GM12878 (cell line): ENCODE measurements around the gene NFATC1. TPM values are rescaled to one million over a fixed set of nuclear protein-coding genes. Genes with fewer than 3 reads are reported as not detected.

Experiments used
- CREM ChIP-seq: IDR thresholded peaks from 2 replicates; pipeline ENCODE4 v1.6.1; 2014; ENCODE audit warnings: antibody characterized with exemption, low read depth
- EED ChIP-seq: sonication (generic); IDR thresholded peaks from 2 replicates; pipeline ENCODE4 v1.6.1; 2016; ENCODE audit warnings: antibody characterized with exemption, low read depth
- ELK1 ChIP-seq: IDR thresholded peaks from 2 replicates; pipeline ENCODE4 v1.6.1; 2012; ENCODE audit warnings: low read depth, low read length, improper control_type of control experiment
- JUND ChIP-seq: IDR thresholded peaks from 2 replicates; pipeline ENCODE4 v1.6.1; 2012; ENCODE audit warnings: low read depth, mild to moderate bottlenecking, low read length, improper control_type of control experiment, moderate library complexity
- MTA3 ChIP-seq: IDR thresholded peaks from 2 replicates; pipeline ENCODE4 v1.6.1; 2012; ENCODE audit warnings: low read length, inconsistent platforms, borderline replicate concordance
- NFYA ChIP-seq: IDR thresholded peaks from 2 replicates; pipeline ENCODE4 v1.6.1; 2011; ENCODE audit warnings: low read depth, mild to moderate bottlenecking, low read length, improper control_type of control experiment, borderline replicate concordance
- REST ChIP-seq: IDR thresholded peaks from 2 replicates; pipeline ENCODE4 v1.6.1; 2012; ENCODE audit warnings: mild to moderate bottlenecking, low read depth, low read length
- SRF ChIP-seq, 2 experiments: IDR thresholded peaks; 2 replicates each; pipeline ENCODE4 v1.6.1; 2011; ENCODE audit warnings: low read depth in 2 of 2, low read length in 2 of 2, mild to moderate bottlenecking in 1 of 2, moderate library complexity in 1 of 2
- YBX1 ChIP-seq: fragments of 450-650 bp; IDR thresholded peaks from 2 replicates; pipeline ENCODE4 v1.6.1; 2016; ENCODE audit warnings: antibody characterized with exemption
- ZNF274 ChIP-seq: IDR thresholded peaks from one replicate; pipeline ENCODE4 v1.8.0; 2011; ENCODE audit not compliant: insufficient read length, insufficient read depth
- ZNF622 ChIP-seq: fragments of 450-650 bp; IDR thresholded peaks from 2 replicates; pipeline ENCODE4 v1.6.1; 2017; ENCODE audit warnings: mild to moderate bottlenecking, inconsistent platforms
- polyA plus RNA-seq, 11 experiments: library from polyadenylated mRNA; depleted of rRNA in 4 of 11; unstranded in 6 of 11; stranded (reverse) in 5 of 11; fragments of >200 nt; fragmentation: Nextera tagmentation in 4 of 11; fragmentation: Illumina TruSeq in 1 of 11; extraction: Ambion mirVana in 4 of 11; extraction: Trizol in 1 of 11; gene quantifications; 1 replicate in 1 of 11; 2 replicates in 10 of 11; pipeline versions ENCODE4 v1.2.1 to v1.2.3, GENCODE V29; 2011 to 2016; ENCODE audit warnings: inconsistent platforms in 2 of 11, missing spikeins in 2 of 11, low read depth in 1 of 11
- total RNA-seq, 4 experiments: library from RNA; depleted of rRNA in 3 of 4; stranded (reverse); fragments of >200 nt in 3 of 4; fragmentation: Illumina TruSeq in 1 of 4; extraction: Trizol in 1 of 4; gene quantifications; 2 replicates each; pipeline versions ENCODE4 v1.2.1 to v1.2.3, GENCODE V29; 2013 to 2021

The NFATC1 gene
- total and polyA plus RNA-seq, 10 of the 15 experiments (the other 5 are each of a cell fraction or from before 2014, with no cell fraction given) = 0.84 to 20.8 (median 5.1) TPM

GRCh38 chr18:79545255-79545654, 149.5 kb downstream of the NFATC1 start (continued):
- TF ChIP-seq EED = no peak
- TF ChIP-seq SRF (IDR thresholded peaks at IDR 0.05; ENCODE audit: low read depth in 2 of 2, low read length in 2 of 2) = no peak
- TF ChIP-seq MTA3 = no peak
- no peak for TF ChIP-seq CREM
- no peak for TF ChIP-seq YBX1
- no peak for TF ChIP-seq ZNF622
- TF ChIP-seq REST = no peak
- no peak for TF ChIP-seq ZNF274
- no peak for TF ChIP-seq NFYA
- no peak for TF ChIP-seq JUND
- no peak for TF ChIP-seq ELK1
